GM13977 (cell line): Measurements from ENCODE around the gene RASL11A.

Experiments
- DNase-seq: peaks from one replicate; pipeline ENCODE4 v3.0.0; 2012; ENCODE audit warnings: low spot score
- CTCF ChIP-seq: IDR thresholded peaks from 2 replicates; pipeline ENCODE4 v1.5.1; 2012; ENCODE audit warnings: mild to moderate bottlenecking, control low read depth; ENCODE audit not compliant: insufficient read depth; ENCODE audit errors: extremely low read depth, missing control alignments
- in situ Hi-C: fragments of 300-500 bp; cut with MboI; formaldehyde crosslinking; loops from one replicate; pipeline ENCODE4 v1.12.0; 2022; ENCODE audit warnings: low sequenced_read_pairs, low pct_unique_long_range_greater_than_20kb, mixed read lengths, inconsistent platforms; ENCODE audit not compliant: unreplicated experiment

The RASL11A gene

DNA sequence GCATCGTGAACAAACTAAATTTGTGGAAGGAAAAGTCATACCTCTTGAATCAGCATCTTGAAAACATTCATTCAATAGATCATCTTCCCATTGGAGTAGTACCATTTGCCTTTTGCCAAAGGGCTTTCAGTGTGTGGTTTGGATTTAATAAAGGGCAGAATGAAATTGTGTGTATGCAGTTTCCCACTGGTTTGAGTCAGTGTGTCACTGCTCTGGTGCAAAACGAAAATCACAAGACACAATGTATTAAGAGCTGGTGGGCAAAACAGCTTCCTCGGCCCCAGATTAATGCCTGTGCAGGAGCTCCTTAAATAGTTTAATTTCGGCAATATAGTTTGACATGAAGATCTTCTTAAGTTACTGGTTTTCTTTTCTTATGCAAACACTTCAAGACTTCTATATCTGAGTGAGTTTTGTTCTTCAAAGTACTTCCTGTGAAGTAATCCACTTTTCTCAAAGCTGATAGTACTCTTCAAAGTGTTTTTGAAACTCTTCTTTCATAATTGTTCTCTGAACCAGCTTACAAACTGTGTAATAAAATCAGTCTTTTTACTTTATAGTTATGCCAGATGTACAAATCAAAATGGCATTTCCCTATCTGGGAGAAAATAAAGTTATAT, 32.1 kb downstream of the RASL11A start:
- DNase-seq = no peak
- TF ChIP-seq CTCF = no peak
- in situ Hi-C loops = no loop called here

DNA sequence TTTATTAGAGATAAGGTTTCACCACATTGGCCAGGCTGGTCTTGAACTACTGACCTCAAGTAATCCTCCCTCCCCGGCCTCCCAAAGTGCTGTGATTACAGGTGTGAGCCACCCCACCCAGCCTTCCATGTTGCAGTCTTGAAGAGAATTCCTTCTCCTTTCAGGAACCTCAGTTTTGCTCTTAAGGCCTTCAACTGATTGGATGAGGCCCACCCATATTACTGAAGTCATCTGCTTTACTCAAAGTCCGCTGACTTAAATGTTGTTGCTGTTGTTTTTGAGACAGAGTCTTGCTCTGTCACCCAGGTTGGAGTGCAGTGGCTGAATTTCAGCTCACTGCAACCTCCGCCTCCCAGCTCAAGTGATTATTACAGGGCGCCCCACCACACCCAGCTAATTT, 33.5 kb downstream of the RASL11A start:
- DNase-seq = no peak
- no peak for TF ChIP-seq CTCF
- in situ Hi-C loops = no loop called here

- DNase-seq = no peak
- in situ Hi-C loops = no loop called here
These were observed 34.0 kb downstream of the RASL11A start for GRCh38 chr13:27304611-27305010.

DNA sequence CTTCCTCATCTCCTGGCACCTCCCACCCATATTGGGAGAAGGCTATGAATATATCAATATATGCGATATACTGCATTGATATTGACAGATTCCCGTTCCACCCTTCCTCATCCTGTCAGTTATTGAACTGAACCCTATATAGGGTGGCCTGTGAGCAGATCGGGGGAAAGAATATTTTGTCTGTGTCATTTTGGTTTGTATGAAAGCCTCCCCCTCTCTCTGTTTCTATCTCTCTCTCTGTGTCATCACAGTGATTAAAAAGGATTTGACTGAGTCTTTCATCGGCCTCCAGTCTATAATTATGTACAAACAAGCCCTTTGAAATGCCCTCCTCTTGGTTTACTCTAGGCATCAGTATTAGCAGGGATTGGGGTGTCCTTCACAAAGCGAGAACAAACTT, 35.7 kb downstream of the RASL11A start:
- DNase-seq = no peak
- in situ Hi-C loops = no loop called here
- TF ChIP-seq CTCF = no peak

More at GRCh38 chr13:27304611-27305010, 34.0 kb downstream of the RASL11A start:
- no peak for TF ChIP-seq CTCF

DNA sequence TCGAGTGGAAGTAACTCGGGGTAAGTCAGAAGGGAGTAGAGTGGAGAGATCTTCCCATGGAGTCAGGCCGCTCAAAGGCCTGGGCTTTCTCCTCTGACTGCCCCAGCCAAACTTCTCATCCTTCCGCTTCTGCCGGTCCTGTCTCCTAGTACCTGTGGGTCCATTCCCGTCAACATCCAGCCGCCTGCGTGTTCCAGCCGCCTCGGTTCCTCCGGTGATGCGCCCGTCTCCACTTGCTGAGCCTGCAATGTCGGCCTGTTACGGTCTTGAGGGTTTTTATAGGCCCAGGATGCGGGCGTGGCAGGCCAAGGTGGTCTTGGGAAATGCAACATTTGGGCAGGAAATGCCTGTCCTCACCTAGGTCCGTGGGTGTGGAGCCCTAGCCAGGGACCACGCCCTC, 38.3 kb downstream of the RASL11A start:
- in situ Hi-C loops = no loop called here
- TF ChIP-seq CTCF = no peak
- no peak for DNase-seq

- in situ Hi-C loops = no loop called here
- no peak for TF ChIP-seq CTCF
- no peak for DNase-seq
These were observed 38.9 kb downstream of the RASL11A start for GRCh38 chr13:27309401-27309958.
